ENCODE results near the gene DCAF7.

DCAF7 gene

DNA sequence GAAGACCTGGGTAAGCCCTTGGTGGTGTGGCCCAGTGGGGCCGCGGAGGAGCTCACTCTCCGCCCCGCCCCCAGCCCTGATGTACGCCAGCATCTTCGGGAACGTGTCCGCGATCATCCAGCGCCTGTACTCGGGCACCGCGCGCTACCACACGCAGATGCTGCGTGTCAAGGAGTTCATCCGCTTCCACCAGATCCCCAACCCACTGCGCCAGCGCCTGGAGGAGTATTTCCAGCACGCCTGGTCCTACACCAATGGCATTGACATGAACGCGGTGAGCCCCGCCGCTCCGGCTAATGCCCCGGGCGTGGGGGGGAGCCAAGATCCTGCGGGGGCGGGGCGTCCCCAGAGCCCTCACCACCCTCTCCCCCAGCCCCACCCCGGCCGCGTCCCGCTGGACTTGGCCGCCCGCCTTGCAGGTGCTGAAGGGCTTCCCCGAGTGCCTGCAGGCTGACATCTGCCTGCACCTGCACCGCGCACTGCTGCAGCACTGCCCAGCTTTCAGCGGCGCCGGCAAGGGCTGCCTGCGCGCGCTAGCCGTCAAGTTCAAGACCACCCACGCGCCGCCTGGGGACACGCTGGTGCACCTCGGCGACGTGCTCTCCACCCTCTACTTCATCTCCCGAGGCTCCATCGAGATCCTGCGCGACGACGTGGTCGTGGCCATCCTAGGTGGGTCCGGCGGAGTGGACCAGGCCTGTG, 12.1 kb upstream of the DCAF7 start:
- TF ChIP-seq CTCF (IDR thresholded peaks at IDR 0.05; ENCODE audit: borderline replicate concordance, control extremely low read depth, extremely low read depth, insufficient read depth, missing control alignments): no peak
- no peak for DNase-seq (ENCODE audit: low spot score)
- in situ Hi-C loops (cut with MboI; ENCODE audit: low sequenced_read_pairs, unreplicated experiment): no loop called here

DNA sequence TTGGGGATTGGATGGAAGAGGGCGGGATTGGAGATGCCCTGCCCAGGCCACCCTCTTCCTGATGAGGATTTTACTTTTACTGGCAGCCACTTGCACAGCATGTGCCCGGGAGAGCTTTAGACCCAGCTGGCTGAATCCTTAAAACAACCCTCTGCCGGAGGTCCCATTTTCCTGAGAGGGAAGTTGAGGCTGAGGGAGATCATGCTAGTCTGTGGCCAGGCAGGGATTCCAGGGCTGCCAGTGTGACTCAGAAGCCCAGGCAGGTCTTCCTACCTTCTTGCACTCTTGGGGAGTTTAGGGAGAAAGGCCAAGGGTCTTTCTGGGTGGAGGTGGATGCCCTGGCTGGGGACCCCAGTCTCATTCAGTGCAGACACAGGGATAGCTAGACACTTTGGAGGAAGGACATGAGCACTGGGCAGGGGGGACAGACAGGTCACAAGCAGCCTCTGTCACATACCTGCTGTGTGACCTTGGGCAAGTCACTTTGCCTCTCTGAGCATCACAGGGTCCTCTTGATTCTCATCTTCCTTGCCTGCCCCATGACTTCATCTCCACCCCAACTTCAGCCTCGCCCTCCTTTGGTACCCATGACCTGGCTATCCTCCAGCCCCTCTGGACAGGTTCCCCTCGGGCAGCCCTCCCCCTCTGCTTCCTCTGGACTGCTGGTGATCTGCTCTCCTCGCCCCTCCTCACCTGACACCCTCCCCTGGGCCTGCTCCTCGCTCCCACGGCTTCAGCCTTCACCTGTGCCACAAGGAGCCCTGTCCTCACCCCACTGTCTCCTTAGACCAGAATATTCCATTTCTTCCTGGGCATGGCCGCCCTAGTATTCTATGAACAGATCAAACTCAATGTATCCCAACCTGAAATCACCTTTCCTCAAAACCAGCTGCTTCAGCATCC, 11.3 kb upstream of the DCAF7 start:
- no peak for TF ChIP-seq CTCF (IDR thresholded peaks at IDR 0.05; ENCODE audit: borderline replicate concordance, control extremely low read depth, extremely low read depth, insufficient read depth, missing control alignments)
- in situ Hi-C loops (cut with MboI; ENCODE audit: low sequenced_read_pairs, unreplicated experiment): no loop called here
- DNase-seq (ENCODE audit: low spot score): no peak

DNA sequence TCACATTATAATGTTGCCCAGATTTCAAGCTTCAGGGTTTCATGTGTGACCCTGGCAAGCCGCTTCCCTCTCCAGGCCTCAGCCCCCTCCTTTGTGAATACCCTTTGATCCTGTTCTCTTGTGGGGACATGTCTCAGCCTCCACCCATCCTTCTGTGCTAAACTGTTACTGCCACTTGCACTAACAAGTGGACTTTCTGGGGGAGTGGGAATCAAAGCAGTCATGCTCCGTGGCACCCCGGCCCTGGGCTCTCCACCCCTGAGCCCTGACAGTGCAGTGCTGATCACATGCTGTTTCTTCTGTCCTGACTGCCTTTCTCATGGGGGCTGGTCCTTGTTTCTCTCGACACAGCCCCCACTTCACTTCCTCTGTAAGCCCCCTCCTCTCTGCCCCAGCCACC, 9.7 kb upstream of the DCAF7 start:
- no peak for TF ChIP-seq CTCF (IDR thresholded peaks at IDR 0.05; ENCODE audit: borderline replicate concordance, control extremely low read depth, extremely low read depth, insufficient read depth, missing control alignments)
- in situ Hi-C loops (cut with MboI; ENCODE audit: low sequenced_read_pairs, unreplicated experiment): no loop called here

GRCh38 chr17:63542218-63542545, 8.1 kb upstream of the DCAF7 start:
- TF ChIP-seq CTCF (IDR thresholded peaks at IDR 0.05; ENCODE audit: borderline replicate concordance, control extremely low read depth, extremely low read depth, insufficient read depth, missing control alignments): no peak
- in situ Hi-C loops (cut with MboI; ENCODE audit: low sequenced_read_pairs, unreplicated experiment): no loop called here
- DNase-seq (ENCODE audit: low spot score): no peak

More for the DNA sequence above, 9.7 kb upstream of the DCAF7 start:
- no peak for DNase-seq (ENCODE audit: low spot score)

GRCh38 chr17:63542942-63543821, 7.1 kb upstream of the DCAF7 start:
- in situ Hi-C loops (cut with MboI; ENCODE audit: low sequenced_read_pairs, unreplicated experiment): no loop called here
- DNase-seq (ENCODE audit: low spot score): peak; percentile 15
- no peak for TF ChIP-seq CTCF (IDR thresholded peaks at IDR 0.05; ENCODE audit: borderline replicate concordance, control extremely low read depth, extremely low read depth, insufficient read depth, missing control alignments)

GRCh38 chr17:63543822-63544420, 6.4 kb upstream of the DCAF7 start:
- DNase-seq (ENCODE audit: low spot score): peak; percentile 13
- in situ Hi-C loops (cut with MboI; ENCODE audit: low sequenced_read_pairs, unreplicated experiment): no loop called here
- no peak for TF ChIP-seq CTCF (IDR thresholded peaks at IDR 0.05; ENCODE audit: borderline replicate concordance, control extremely low read depth, extremely low read depth, insufficient read depth, missing control alignments)
